ENCODE data around the gene GP1BA. TPM values are rescaled to one million over a fixed set of nuclear protein-coding genes. Genes with fewer than 3 reads are reported as not detected.

GP1BA gene
- total RNA-seq, 4 donors from 2014 or later: 0.19 TPM; not detected in 3

GRCh38 chr17:4891411-4892410, 40.4 kb upstream of the GP1BA start:
- H3K4me3 ChIP-seq: no peak overlapping the region
- 96% methylated on average over 5 of the region's 42 CpGs; no CpG with 5 or more reads in 1 of the 2 donors for WGBS, 2 donors (ENCODE audit: low coverage in 1 of 2)
- TF ChIP-seq CTCF (IDR thresholded peaks at IDR 0.05) (no peak), EP300 (IDR thresholded peaks at IDR 0.05) (no peak), POLR2A (IDR thresholded peaks at IDR 0.05) (no peak), POLR2AphosphoS5 (IDR thresholded peaks at IDR 0.05) (no peak)
- ATAC-seq: no peak
- peaks cover 0 to 99% of the 10 kb centered on the region in 2 donors for H3K36me3 ChIP-seq
- no peaks in the 10 kb centered on the region for H3K4me1 ChIP-seq
- H3K27me3 ChIP-seq: no peaks in the 10 kb centered on the region
- no peak overlapping the region for H3K27ac ChIP-seq
- no peaks in the 10 kb centered on the region for H3K9me3 ChIP-seq

GRCh38 chr17:4892499-4893221, 39.4 kb upstream of the GP1BA start:
- TF ChIP-seq POLR2AphosphoS5 (IDR thresholded peaks at IDR 0.05): no peak
- no peak for TF ChIP-seq POLR2A (IDR thresholded peaks at IDR 0.05)
- no peak for ATAC-seq
- no peaks in the 10 kb centered on the region for H3K4me1 ChIP-seq
- no peaks in the 10 kb centered on the region for H3K27me3 ChIP-seq
- no peak overlapping the region for H3K4me3 ChIP-seq
- H3K9me3 ChIP-seq: no peaks in the 10 kb centered on the region
- H3K27ac ChIP-seq: no peak overlapping the region
- WGBS, 2 donors (ENCODE audit: low coverage in 1 of 2): 85% methylated on average over 8 of the region's 23 CpGs; no CpG with 5 or more reads in 1 of the 2 donors
- peaks cover 0 to 99% of the 10 kb centered on the region in 2 donors for H3K36me3 ChIP-seq

GRCh38 chr17:4893272-4893671, 38.8 kb upstream of the GP1BA start:
- Histone ChIP-seq H3K9me3 (no peaks in the 10 kb centered on the region), H3K4me3 (no peak overlapping the region), H3K27ac (no peak overlapping the region), H3K27me3 (no peaks in the 10 kb centered on the region), H3K36me3 (peaks cover 0 to 93% of the 10 kb centered on the region in 2 donors), H3K4me1 (peaks cover 0 to 1% (median 0%) of the 10 kb centered on the region in 3 donors)
- no peak for ATAC-seq
- TF ChIP-seq POLR2A (IDR thresholded peaks at IDR 0.05) (no peak), POLR2AphosphoS5 (IDR thresholded peaks at IDR 0.05) (no peak), EP300 (IDR thresholded peaks at IDR 0.05) (no peak), CTCF (IDR thresholded peaks at IDR 0.05) (no peak)
- WGBS, 2 donors (ENCODE audit: low coverage in 1 of 2): 94% methylated on average over 3 of the region's 18 CpGs; no CpG with 5 or more reads in 1 of the 2 donors

GRCh38 chr17:4893721-4894560, 38.1 kb upstream of the GP1BA start:
- no peak for TF ChIP-seq CTCF (IDR thresholded peaks at IDR 0.05)
- TF ChIP-seq POLR2A (IDR thresholded peaks at IDR 0.05): no peak
- TF ChIP-seq EP300 (IDR thresholded peaks at IDR 0.05): no peak
- TF ChIP-seq POLR2AphosphoS5 (IDR thresholded peaks at IDR 0.05): no peak
- WGBS, 2 donors (ENCODE audit: low coverage in 1 of 2): 71% methylated on average over 4 of the region's 31 CpGs; no CpG with 5 or more reads in 1 of the 2 donors
- Histone ChIP-seq H3K9me3 (no peaks in the 10 kb centered on the region), H3K36me3 (peaks cover 0 to 87% of the 10 kb centered on the region in 2 donors), H3K27me3 (peaks cover 6% of the 10 kb centered on the region), H3K4me1 (peaks cover 0 to 8% (median 3%) of the 10 kb centered on the region in 3 donors), H3K27ac (no peak overlapping the region), H3K4me3 (no peak overlapping the region)
- no peak for ATAC-seq

All from gastroesophageal sphincter (tissue), 4 donors.